Germinal center (tissue), 1 donor: ENCODE data around the gene RHBDL3.

ENCODE experiments used
- DNase-seq: peaks from one replicate; pipeline ENCODE4 v3.0.0; 2012; ENCODE audit warnings: mixed read lengths, low spot score

RHBDL3 gene

DNA sequence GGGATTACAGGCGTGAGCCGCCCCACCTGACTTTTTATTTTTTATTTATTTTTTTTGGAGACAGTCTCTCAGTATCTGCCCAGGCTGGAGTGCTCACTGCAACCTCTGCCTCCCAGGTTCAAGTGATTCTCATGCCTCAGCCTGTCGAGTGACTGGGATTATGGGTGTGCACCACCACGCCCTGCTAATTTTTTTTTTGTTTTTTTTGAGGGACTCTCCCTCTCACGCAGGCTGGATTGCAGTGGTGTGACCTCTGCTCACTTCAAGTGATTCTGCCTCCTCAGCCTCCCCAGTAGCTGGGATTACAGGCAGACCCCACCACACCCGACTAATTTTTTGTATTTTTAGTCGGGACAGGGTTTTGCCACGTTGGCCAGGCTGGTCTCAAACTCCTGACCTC lies 92.0 kb downstream of the RHBDL3 start:
- DNase-seq: no peak

DNA sequence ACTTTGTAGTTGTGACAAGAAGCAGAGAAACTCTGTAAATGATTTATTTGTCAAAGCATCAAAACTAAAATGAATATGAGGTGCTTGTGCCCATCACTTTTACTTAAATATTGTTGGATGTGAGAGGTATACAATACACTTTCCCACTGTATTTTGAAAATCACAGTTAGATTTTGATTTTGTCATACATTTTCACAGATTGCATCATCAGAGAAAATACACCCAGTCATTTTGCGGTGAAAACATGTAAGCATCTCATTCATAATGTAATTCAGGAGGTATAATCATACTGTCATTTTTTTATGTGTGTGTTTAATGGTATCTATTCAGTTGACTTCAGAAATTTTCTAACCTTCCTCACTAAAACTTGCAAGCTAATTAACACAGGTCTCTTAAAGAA lies 95.6 kb downstream of the RHBDL3 start:
- no peak for DNase-seq

DNA sequence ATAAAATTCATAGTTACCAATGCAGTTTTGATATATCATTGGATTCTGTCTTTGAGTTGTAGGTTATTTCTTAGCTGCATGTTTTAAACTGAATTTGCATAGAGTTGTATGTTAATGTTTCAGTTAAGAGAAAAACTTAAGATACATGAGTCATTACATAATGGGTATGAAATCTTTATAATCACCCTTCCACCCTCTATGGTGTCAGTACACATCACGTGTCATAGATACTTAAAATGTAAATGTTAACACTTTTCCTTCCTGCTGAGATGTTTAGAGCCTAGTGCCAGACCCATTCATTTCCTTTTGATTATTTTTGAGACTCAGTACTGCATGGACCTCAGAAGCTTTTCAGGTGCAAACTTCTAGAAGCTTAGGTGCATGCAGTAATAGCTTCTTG lies 104.8 kb downstream of the RHBDL3 start:
- no peak for DNase-seq
